ENCODE results near the gene PCDHB9. TPM values are rescaled to one million over a fixed set of nuclear protein-coding genes. Genes with fewer than 3 reads are reported as not detected.
"Not testable (repeated sequence)": the region's sequence is repeated elsewhere in the genome, so short reads cannot be mapped to it uniquely, and the experiment has no call there.

Gene PCDHB9
- total and polyA plus RNA-seq, 9 of the 15 experiments (the other 6 are each of a cell fraction or from before 2014, with no cell fraction given) = not detected

DNA sequence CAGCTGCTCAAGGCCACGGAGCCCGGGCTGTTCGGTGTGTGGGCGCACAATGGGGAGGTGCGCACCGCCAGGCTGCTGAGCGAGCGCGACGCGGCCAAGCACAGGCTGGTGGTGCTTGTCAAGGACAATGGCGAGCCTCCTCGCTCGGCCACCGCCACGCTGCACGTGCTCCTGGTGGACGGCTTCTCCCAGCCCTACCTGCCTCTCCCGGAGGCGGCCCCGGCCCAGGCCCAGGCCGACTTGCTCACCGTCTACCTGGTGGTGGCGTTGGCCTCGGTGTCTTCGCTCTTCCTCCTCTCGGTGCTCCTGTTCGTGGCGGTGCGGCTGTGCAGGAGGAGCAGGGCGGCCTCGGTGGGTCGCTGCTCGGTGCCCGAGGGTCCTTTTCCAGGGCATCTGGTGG is 2.2 kb downstream of the PCDHB9 start:
- intact Hi-C loops (cut with micrococcal nuclease); H3K9me3 ChIP-seq (replicated peaks; ENCODE audit: control insufficient read depth, insufficient read depth, low read depth, low read length); POLR2A ChIA-PET; H3K4me1 ChIP-seq (replicated peaks in 1 of 2; ENCODE audit: control insufficient read depth in 2 of 2, insufficient read depth in 2 of 2, low read length in 2 of 2); H3K4me2 ChIP-seq (ENCODE audit: insufficient read depth, low read length); H2AFZ ChIP-seq (ENCODE audit: low read depth, low read length); BruUV-seq (replicated peaks); H3K4me3 ChIP-seq; in situ Hi-C loops (cut with MboI); H4K20me1 ChIP-seq (replicated peaks; ENCODE audit: control insufficient read depth, insufficient read depth, low read length); H3K79me2 ChIP-seq (ENCODE audit: control insufficient read depth, insufficient read depth, low read length); DNase-seq (ENCODE audit: extremely low read depth in 1 of 4, low spot score in 3 of 4); H3K27me3 ChIP-seq (ENCODE audit: control insufficient read depth in 2 of 2, insufficient read depth in 2 of 2, low read length in 2 of 2); H3K9me1 ChIP-seq (ENCODE audit: control insufficient read depth, insufficient read depth, low read length); H3K36me3 ChIP-seq (ENCODE audit: control insufficient read depth, insufficient read depth, low read length); H3K27ac ChIP-seq (ENCODE audit: extremely low read depth, low read depth, low read length); ATAC-seq; H3K9ac ChIP-seq (ENCODE audit: insufficient read depth in 1 of 2, low read depth in 2 of 2, low read length in 2 of 2); FAIRE-seq; CTCF ChIA-PET (ENCODE audit: low intra/inter-chr PET ratio): not testable (repeated sequence)
- WGBS (ENCODE audit: insufficient coverage, low coverage, missing lambda C conversion rate) = 5% methylated on average over 16 of the region's 35 CpGs

DNA sequence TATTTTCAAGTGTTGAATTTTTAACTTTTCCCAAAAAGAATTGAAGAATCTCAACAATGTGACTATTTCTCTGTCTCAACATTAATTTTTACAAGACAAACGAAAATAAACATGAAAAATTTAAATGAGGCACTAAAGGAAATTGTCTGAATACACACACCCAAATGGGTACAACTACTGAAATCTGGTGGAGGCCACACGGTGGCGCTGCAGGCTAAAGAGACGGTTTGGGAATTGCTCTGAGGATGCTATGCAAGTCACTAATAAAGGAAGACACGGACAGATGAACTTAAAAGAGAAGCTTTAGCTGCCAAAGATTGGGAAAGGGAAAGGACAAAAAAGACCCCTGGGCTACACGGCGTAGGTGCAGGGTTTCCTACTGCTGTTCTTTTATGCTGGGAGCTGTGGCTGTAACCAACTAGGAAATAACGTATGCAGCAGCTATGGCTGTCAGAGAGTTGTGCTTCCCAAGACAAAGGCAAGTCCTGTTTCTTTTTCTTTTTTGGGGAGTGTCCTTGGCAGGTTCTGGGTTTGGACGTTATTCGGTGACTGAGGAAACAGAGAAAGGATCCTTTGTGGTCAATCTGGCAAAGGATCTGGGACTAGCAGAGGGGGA is 5.3 kb downstream of the PCDHB9 start, which contains the start of gene PCDHB10:
PCDHB10 (plus strand) TSS at position 244 of the 616 bp plus-strand sequence; CDS start at position 444, 200 bp downstream.
- under 1% methylated on average over 9 of the region's 10 CpGs for WGBS (ENCODE audit: insufficient coverage, low coverage, missing lambda C conversion rate)
- POLR2A ChIA-PET = no interaction called here
- Histone ChIP-seq H3K9me1 (ENCODE audit: control insufficient read depth, insufficient read depth, low read length) (no peaks in the 10 kb centered on the region), H4K20me1 (replicated peaks; ENCODE audit: control insufficient read depth, insufficient read depth, low read length) (no peaks in the 10 kb centered on the region), H3K9ac (ENCODE audit: insufficient read depth in 1 of 2, low read depth in 2 of 2, low read length in 2 of 2) (no peak within 1 kb of the TSS), H3K4me2 (ENCODE audit: insufficient read depth, low read length) (no peak within 1 kb of the TSS), H3K27me3 (ENCODE audit: control insufficient read depth in 2 of 2, insufficient read depth in 2 of 2, low read length in 2 of 2) (no peaks in the 10 kb centered on the region; a peak in 1 of 5 replicates), H3K27ac (ENCODE audit: extremely low read depth, low read depth, low read length) (no peak within 1 kb of the TSS), H3K4me3 (no peak within 1 kb of the TSS), H3K79me2 (ENCODE audit: control insufficient read depth, insufficient read depth, low read length) (no peaks in the 10 kb centered on the region), H3K9me3 (replicated peaks; ENCODE audit: control insufficient read depth, insufficient read depth, low read depth, low read length) (no peaks in the 10 kb centered on the region), H3K36me3 (ENCODE audit: control insufficient read depth, insufficient read depth, low read length) (no peaks in the 10 kb centered on the region), H3K4me1 (replicated peaks in 1 of 2; ENCODE audit: control insufficient read depth in 2 of 2, insufficient read depth in 2 of 2, low read length in 2 of 2) (no peaks in the 10 kb centered on the region), H2AFZ (ENCODE audit: low read depth, low read length) (no peak within 1 kb of the TSS)
- ATAC-seq (peak; percentile 83), DNase-seq (ENCODE audit: extremely low read depth in 1 of 4, low spot score in 3 of 4) (peak; percentile 32 to 52 (median 38)), FAIRE-seq (peak; percentile 71)
- CTCF ChIA-PET (ENCODE audit: low intra/inter-chr PET ratio) = interaction anchor here (1.1 kb wide), 1 partner anchor 369 kb away, joined by 3 read pairs; no protein-coding TSS in a partner anchor
- BruUV-seq (replicated peaks) = no TSS peak
- in situ Hi-C loops (cut with MboI) = no loop called here
- intact Hi-C loops (cut with micrococcal nuclease) = no loop called here
- TF ChIP-seq SP2 (IDR thresholded peaks at IDR 0.05; ENCODE audit: extremely low read depth, low read depth, low read length, poor library complexity, severe bottlenecking) = no peak
- no peak for TF ChIP-seq SMAD1 (IDR thresholded peaks at IDR 0.05; ENCODE audit: low read depth, low read length, partially characterized antibody)
- peak; percentile 9 to 29; a peak in 1 of 4 replicates for TF ChIP-seq RAD21 (CRISPR knock-in tag; conservative IDR thresholded peaks at IDR 0.05 in 1 of 2, IDR thresholded peaks at IDR 0.05 in 1 of 2)
- TF ChIP-seq ZNF583 (CRISPR knock-in tag; IDR thresholded peaks at IDR 0.05) = no peak
- no peak for TF ChIP-seq ZNF695 (CRISPR knock-in tag; IDR thresholded peaks at IDR 0.05)
- no peak for TF ChIP-seq HIVEP1 (CRISPR knock-in tag; IDR thresholded peaks at IDR 0.05)
- no peak for TF ChIP-seq ZNF324 (CRISPR knock-in tag; IDR thresholded peaks at IDR 0.05)
- TF ChIP-seq MCM5 (IDR thresholded peaks at IDR 0.05; ENCODE audit: low read depth) = no peak
- TF ChIP-seq, protein P1, sequence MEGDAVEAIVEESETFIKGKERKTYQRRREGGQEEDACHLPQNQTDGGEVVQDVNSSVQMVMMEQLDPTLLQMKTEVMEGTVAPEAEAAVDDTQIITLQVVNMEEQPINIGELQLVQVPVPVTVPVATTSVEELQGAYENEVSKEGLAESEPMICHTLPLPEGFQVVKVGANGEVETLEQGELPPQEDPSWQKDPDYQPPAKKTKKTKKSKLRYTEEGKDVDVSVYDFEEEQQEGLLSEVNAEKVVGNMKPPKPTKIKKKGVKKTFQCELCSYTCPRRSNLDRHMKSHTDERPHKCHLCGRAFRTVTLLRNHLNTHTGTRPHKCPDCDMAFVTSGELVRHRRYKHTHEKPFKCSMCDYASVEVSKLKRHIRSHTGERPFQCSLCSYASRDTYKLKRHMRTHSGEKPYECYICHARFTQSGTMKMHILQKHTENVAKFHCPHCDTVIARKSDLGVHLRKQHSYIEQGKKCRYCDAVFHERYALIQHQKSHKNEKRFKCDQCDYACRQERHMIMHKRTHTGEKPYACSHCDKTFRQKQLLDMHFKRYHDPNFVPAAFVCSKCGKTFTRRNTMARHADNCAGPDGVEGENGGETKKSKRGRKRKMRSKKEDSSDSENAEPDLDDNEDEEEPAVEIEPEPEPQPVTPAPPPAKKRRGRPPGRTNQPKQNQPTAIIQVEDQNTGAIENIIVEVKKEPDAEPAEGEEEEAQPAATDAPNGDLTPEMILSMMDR (IDR thresholded peaks at IDR 0.05 in 2 of 3, conservative IDR thresholded peaks at IDR 0.05 in 1 of 3; ENCODE audit: insufficient read depth in 2 of 3, low read depth in 1 of 3, low read length in 3 of 3) = peak; percentile 40 to 72 (median 62); a peak in 5 of 6 replicates
- no peak for TF ChIP-seq MTA2 (IDR thresholded peaks at IDR 0.05; ENCODE audit: low read depth)
- no peak for TF ChIP-seq MCM7 (IDR thresholded peaks at IDR 0.05)
- TF ChIP-seq, protein P2, sequence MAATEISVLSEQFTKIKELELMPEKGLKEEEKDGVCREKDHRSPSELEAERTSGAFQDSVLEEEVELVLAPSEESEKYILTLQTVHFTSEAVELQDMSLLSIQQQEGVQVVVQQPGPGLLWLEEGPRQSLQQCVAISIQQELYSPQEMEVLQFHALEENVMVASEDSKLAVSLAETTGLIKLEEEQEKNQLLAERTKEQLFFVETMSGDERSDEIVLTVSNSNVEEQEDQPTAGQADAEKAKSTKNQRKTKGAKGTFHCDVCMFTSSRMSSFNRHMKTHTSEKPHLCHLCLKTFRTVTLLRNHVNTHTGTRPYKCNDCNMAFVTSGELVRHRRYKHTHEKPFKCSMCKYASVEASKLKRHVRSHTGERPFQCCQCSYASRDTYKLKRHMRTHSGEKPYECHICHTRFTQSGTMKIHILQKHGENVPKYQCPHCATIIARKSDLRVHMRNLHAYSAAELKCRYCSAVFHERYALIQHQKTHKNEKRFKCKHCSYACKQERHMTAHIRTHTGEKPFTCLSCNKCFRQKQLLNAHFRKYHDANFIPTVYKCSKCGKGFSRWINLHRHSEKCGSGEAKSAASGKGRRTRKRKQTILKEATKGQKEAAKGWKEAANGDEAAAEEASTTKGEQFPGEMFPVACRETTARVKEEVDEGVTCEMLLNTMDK (IDR thresholded peaks at IDR 0.05; ENCODE audit: borderline replicate concordance, insufficient read depth, low read depth, low read length, poor library complexity, severe bottlenecking) = peak; percentile 38
